ENCODE measurements around the gene ANAPC15. TPM values are rescaled to one million over a fixed set of nuclear protein-coding genes. Genes with fewer than 3 reads are reported as not detected.
A peak's percentile ranks its signal among the peaks of the same experiment; 100 is the strongest.

ANAPC15 gene
- total and polyA plus RNA-seq, 4 donors, result 8.4 to 22.4 (median 15.0) TPM

DNA sequence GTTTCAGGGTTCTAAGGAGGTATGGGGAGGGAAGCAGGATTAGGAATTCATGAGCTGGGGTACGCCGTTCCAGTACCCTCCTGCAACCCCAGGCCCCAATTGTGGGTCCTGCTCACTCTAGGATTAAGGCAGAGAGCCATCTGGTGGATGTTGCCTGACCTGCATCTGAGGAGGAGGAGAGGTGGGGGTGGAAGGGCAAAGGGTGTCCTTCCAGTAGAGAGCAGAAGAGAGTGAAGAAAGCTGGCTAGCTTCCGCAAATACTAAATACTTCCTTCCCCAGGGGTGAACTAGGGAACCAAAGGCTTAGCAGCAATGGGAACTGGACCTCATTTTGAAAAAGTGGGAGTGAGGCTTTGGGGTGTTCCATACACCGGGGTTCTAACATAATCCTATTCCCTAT is 21.2 kb downstream of the ANAPC15 start:
- Histone ChIP-seq H3K36me3 (ENCODE audit: control insufficient read depth in 4 of 4, insufficient read depth in 3 of 4, low read depth in 1 of 4, low read length in 3 of 4) (peaks cover 0 to 29% (median 6%) of the 10 kb centered on the region in 4 donors), H3K27me3 (ENCODE audit: control insufficient read depth in 4 of 4, insufficient read depth in 4 of 4, low read length in 3 of 4) (no peaks in the 10 kb centered on the region), H3K27ac (ENCODE audit: low read depth in 1 of 2, low read length in 2 of 2) (peak overlapping the region; percentile 11 to 60), H3K9me3 (ENCODE audit: control insufficient read depth in 4 of 4, low read length in 3 of 4) (no peaks in the 10 kb centered on the region), H3K4me3 (ENCODE audit: low read depth in 1 of 3, low read length in 3 of 3) (no peak overlapping the region), H3K4me1 (ENCODE audit: control insufficient read depth in 4 of 4, insufficient read depth in 4 of 4, low read length in 3 of 4) (peaks cover 0 to 7% (median 2%) of the 10 kb centered on the region in 4 donors), H3K9ac (ENCODE audit: low read depth in 1 of 2, low read length in 2 of 2) (no peak overlapping the region)
- WGBS, result 41% methylated on average over 4 of the region's 4 CpGs
- TF ChIP-seq MAX (IDR thresholded peaks at IDR 0.05) (no peak), HNF4A (conservative IDR thresholded peaks at IDR 0.05) (no peak), CTCF (IDR thresholded peaks at IDR 0.05; ENCODE audit: low read depth, low read length, missing input control) (peak; percentile 86), HNF4G (IDR thresholded peaks at IDR 0.05) (no peak), RAD21 (IDR thresholded peaks at IDR 0.05) (peak; percentile 89 to 95), YY1 (IDR thresholded peaks at IDR 0.05) (peak; percentile 17), RXRA (IDR thresholded peaks at IDR 0.05) (peak in 1 of 2 donors; percentile 31), NR2F2 (IDR thresholded peaks at IDR 0.05) (peak; percentile 55), EGR1 (IDR thresholded peaks at IDR 0.05; ENCODE audit: low read depth in 2 of 2) (no peak)
- peak; percentile 74 for DNase-seq (ENCODE audit: low spot score)

GRCh38 chr11:72088076-72088808 is 24.3 kb downstream of the ANAPC15 start:
- H3K27me3 ChIP-seq (ENCODE audit: control insufficient read depth in 4 of 4, insufficient read depth in 4 of 4, low read length in 3 of 4), result no peaks in the 10 kb centered on the region
- H3K9me3 ChIP-seq (ENCODE audit: control insufficient read depth in 4 of 4, low read length in 3 of 4), result no peaks in the 10 kb centered on the region
- H3K36me3 ChIP-seq (ENCODE audit: control insufficient read depth in 4 of 4, insufficient read depth in 3 of 4, low read depth in 1 of 4, low read length in 3 of 4), result peaks cover 0 to 19% (median 0%) of the 10 kb centered on the region in 4 donors
- DNase-seq (ENCODE audit: low spot score), result no peak
- H3K27ac ChIP-seq (ENCODE audit: low read depth in 1 of 2, low read length in 2 of 2), result no peak overlapping the region
- no peak overlapping the region for H3K9ac ChIP-seq (ENCODE audit: low read depth in 1 of 2, low read length in 2 of 2)
- 86% methylated on average over 4 of the region's 4 CpGs for WGBS
- H3K4me3 ChIP-seq (ENCODE audit: low read depth in 1 of 3, low read length in 3 of 3), result no peak overlapping the region
- TF ChIP-seq SP1 (IDR thresholded peaks at IDR 0.05), result no peak
- no peak for TF ChIP-seq TAF1 (conservative IDR thresholded peaks at IDR 0.05)
- no peak for TF ChIP-seq CTCF (IDR thresholded peaks at IDR 0.05; ENCODE audit: low read depth, low read length, missing input control)
- TF ChIP-seq FOXA2 (IDR thresholded peaks at IDR 0.05), result no peak
- TF ChIP-seq HNF4A (conservative IDR thresholded peaks at IDR 0.05), result no peak
- no peak for TF ChIP-seq REST (IDR thresholded peaks at IDR 0.05)
- TF ChIP-seq FOXA1 (IDR thresholded peaks at IDR 0.05), result no peak
- TF ChIP-seq, protein P1, sequence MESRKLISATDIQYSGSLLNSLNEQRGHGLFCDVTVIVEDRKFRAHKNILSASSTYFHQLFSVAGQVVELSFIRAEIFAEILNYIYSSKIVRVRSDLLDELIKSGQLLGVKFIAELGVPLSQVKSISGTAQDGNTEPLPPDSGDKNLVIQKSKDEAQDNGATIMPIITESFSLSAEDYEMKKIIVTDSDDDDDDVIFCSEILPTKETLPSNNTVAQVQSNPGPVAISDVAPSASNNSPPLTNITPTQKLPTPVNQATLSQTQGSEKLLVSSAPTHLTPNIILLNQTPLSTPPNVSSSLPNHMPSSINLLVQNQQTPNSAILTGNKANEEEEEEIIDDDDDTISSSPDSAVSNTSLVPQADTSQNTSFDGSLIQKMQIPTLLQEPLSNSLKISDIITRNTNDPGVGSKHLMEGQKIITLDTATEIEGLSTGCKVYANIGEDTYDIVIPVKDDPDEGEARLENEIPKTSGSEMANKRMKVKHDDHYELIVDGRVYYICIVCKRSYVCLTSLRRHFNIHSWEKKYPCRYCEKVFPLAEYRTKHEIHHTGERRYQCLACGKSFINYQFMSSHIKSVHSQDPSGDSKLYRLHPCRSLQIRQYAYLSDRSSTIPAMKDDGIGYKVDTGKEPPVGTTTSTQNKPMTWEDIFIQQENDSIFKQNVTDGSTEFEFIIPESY (IDR thresholded peaks at IDR 0.05), result no peak
- TF ChIP-seq, protein P2, sequence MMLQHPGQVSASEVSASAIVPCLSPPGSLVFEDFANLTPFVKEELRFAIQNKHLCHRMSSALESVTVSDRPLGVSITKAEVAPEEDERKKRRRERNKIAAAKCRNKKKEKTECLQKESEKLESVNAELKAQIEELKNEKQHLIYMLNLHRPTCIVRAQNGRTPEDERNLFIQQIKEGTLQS (IDR thresholded peaks at IDR 0.05), result no peak
- TF ChIP-seq HNF4G (IDR thresholded peaks at IDR 0.05), result no peak
- TF ChIP-seq YY1 (IDR thresholded peaks at IDR 0.05), result no peak
- TF ChIP-seq GABPA (IDR thresholded peaks at IDR 0.05 in 1 of 2, conservative IDR thresholded peaks at IDR 0.05 in 1 of 2), result no peak
- TF ChIP-seq NR2F2 (IDR thresholded peaks at IDR 0.05), result no peak
- no peak for TF ChIP-seq RAD21 (IDR thresholded peaks at IDR 0.05)
- TF ChIP-seq JUND (IDR thresholded peaks at IDR 0.05), result no peak
- peaks cover 0 to 7% (median 2%) of the 10 kb centered on the region in 4 donors for H3K4me1 ChIP-seq (ENCODE audit: control insufficient read depth in 4 of 4, insufficient read depth in 4 of 4, low read length in 3 of 4)

All from liver (tissue), 9 donors.